ENCODE measurements around the gene PFN1.
"Not testable (repeated sequence)": the region's sequence is repeated elsewhere in the genome, so short reads cannot be mapped to it uniquely, and the experiment has no call there.

Gene PFN1

DNA sequence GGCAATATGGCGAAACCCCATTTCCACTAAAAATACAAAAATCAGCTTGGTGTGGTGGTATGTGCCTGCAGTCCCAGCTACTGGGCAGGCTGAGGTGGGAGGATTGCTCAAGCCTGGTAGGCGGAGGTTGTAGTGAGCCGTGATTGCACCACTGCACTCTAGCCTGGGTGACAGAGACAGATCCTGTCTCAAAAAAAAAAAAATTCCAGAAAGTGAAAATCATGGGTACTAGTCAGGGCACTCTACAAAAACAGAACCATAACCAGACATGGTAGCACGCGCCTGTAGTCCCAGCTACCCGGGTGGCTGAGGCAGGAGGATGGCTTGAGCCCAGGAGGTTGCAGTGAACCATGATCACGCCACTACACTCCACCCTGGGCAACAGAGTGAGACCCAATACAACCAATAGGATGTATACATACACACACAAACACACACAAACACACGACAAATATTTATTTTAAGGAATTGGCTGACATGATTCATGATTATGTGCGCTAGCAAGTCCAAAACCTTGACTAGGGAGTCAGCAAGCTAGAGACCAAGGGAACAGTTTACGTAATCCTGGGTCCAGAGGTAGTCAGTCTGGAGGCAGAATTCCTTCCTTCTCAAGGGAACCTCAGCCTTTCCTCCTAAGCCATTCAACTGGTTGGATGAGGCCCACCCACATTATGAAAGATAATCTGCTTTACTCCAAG, 27.8 kb downstream of the PFN1 start:
- no peak for DNase-seq

DNA sequence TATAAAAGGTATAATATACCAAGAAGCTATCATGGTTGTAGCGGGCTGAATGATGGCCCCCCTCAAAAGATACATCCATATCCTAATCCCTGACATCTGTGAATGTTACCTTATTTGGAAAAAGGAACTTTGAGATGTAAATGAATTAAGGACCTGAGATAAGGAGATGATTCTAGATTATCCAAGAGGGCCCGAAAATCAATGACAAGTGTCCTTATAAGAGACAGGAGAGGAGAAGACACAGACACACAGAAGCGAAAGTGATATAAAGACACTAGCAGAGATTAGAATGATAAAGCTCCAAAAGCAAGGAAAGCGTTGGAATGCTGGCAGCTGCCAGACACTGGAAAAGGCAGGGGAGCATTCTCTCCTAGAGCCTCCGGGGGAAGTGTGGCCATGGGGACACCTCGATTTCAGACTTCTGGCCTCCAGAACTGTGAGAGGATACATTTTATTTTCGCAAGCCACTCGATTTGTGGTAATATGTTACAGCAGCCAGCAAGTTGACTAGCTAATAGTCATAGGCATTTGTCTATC, 28.8 kb downstream of the PFN1 start:
- no peak for DNase-seq

DNA sequence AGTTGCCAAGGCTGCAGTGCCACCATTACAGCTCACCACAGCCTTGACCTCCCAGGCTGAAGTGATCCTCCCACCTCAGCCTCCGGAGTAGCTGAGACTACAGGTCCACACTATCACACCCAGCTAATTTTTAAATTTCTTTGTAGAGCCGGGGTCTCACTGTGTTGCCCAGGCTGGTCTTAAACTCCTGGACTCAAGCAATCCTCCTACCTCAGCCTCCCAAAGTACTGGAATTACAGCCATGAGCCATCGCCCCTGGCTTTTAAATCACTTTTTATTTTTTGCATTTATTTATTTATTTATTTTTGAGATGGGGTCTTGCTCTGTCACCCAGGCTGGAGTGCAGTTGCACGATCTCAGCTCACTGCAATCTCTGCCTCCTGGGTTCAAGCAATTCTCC, 33.8 kb downstream of the PFN1 start:
- DNase-seq, result not testable (repeated sequence)

DNA sequence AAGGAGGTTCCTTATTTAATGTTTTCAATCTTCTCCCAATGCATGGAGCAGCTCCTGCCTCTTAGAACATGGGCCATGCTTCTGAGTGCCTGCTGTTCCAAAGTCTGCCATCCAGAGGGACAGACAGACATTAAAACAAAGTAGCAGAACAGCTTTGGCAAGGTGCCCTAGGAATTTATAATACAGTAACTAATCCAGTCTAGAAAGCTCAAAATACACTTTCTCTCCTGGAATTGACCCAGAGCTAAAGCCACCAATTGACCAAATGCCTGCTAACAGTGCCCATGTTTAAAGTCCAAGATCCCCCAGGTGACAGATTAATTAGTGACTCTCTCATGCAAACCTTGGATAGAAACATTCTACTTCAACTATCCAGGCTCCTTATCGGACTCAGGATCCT, 34.3 kb downstream of the PFN1 start:
- DNase-seq, result no peak

DNA sequence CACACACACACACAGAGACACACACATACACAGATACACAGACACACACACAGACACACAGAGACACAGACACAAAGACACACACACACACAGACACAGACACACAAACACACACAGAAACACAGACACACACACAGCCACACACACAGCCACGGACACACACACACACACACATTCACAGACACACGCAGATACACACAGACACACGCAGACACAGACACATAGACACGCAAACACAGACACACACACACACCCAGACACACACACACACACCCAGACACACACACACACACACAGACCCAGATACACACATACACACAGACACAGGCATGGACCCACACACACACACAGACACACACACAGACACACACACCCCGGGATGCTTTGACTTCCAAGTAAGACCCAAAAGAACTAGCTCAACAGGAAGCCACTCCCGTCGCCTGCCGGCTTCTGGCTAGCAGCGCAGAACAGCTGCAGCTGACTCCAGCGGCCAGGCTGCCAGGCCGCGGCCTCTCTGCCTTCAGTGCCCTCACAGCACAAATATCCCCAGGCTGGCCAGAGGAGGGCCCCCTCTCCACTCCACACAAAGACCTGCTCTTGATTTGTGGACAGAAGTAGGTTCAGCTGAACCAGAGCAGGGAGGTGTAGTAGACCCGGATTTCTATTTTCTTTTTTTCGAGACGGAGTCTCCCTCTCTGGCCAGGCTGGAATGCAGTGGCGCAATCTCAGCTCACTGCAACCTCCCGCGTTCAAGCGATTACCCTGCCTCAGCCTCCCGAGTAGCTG, 39.4 kb downstream of the PFN1 start:
- DNase-seq, result peak; percentile 90

DNA sequence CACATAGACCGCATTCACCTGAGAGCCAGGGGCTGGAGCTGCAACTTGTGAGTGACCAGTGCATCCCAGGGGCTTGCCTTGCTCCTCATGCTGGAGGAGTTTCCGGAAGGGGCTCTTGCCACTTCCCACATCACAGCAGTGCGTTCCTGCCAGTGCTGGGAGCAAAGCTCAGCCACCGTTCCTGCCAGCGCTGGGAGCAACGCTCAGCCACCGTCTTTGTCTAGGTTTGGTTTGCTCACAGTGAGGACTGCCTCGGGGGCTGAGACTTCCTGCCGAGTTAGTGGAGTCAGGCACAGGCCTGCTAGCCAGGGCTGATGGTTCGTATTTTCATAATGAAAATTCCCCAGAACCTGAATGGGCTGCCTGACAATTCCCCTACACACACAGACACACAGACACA, 40.0 kb downstream of the PFN1 start:
- peak; percentile 28 for DNase-seq

DNA sequence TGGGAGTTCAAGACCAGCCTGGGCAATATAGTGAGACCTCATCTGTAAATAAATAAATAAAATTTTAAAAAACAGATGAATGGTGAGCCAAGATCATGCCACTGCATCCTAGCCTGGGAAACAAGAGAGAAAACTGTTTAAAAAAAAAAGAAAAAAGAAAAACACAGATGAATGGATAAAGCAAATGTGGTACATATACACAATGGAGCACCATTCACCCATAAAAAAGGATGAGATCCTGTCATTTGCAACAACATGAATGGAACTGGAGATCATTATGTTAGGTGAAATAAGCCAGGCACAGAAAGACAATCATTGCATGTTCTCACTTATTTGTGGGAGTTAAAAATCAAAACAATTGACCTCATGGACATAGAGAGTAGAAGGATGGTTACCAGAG, 41.7 kb downstream of the PFN1 start:
- DNase-seq, result not testable (repeated sequence)

DNA sequence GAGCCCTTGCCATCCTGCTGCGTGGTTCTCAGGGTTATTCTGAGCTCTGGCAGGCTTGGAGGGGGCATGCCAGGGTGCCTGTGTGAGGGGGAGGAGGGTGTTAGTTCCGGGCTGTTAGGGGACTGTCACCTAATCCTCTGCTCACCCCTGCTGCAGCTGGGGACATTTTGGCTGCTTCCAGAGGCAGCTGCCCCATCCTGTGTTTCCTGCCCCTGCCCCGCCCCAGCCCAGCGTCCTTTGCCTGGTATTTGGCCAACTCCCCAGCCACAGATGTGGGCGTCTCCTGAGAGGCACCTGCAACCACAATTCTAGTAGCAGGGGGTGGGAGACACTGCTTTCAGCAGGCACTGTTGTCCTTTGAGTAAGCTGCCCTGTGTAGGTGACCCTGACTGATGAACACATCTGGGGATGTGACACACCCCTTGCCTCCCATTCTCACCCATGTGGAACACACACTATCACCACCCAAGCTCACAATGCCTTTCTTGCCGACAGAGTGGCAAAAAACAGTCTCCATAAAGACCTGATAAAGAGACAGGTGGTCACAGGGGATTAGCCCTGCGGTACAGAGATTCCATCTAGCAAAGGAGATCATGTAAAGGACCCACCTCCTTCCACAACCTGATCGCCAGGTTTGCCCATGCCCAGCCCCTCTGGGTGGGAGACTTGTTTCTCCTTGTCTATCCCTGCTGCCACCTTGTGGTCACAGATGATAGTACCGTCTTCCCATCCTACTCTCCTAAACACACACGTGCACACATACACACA, 45.1 kb downstream of the PFN1 start, which contains the start of gene CHRNE:
TSS of gene CHRNE (minus strand) at position 48 of the 768 bp plus-strand sequence. CDS start at position 13, 35 bp downstream.
- peak; percentile 80 for DNase-seq

DNA sequence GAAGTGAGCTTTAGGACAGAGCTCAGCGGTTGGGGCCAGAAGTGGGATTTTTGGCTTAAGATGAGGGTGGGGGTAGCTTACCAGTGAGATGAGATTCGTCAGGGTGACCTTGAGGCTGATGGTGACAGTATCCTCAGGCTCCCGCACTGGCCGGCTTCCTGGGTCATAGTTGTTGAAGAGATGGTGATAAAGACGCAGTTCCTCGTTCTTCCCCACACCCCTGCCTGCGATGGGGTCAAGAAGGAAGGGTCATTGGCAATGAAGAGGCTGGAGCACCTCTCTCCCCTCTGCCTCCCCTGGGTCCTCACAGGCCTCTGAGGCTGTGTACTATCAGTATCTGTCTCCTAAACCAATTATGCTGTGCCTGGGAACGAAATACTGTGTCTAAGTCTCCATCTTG, 45.8 kb downstream of the PFN1 start:
- DNase-seq, result no peak

DNA sequence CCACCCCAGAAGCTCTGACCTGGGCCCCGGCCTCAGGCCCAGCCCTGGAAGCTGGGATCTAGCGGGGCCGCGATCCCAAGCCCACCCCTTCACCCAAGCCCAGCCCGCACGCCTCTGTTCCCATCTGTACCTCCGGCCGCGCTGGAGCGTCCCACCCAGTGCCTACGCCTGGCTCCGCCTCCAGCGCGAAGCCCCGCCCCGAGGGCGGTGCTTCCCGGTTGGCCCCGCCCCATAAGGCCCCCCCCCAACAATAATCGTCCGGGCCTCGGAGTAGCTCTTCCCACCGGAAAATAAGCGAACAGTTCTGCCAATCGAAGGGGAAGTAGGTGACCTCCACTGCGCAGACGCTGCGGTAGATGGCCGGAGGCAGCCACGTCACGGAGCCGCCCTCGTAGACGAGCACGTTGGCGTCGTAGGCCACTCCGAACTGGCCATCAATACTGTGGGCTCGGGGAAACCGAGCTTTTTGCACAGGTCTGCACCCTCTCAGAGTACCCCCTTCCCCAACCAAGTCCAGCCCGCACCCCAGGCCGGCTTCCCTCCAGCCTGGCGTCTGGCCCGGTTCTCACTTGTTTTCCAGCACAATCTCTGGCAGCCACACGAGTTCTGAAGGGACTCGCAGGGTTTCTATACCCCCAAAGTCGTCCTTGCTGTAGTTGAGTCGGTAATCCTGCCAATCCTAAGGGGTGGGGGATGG, 46.5 kb downstream of the PFN1 start:
- peak; percentile 23 for DNase-seq

DNA sequence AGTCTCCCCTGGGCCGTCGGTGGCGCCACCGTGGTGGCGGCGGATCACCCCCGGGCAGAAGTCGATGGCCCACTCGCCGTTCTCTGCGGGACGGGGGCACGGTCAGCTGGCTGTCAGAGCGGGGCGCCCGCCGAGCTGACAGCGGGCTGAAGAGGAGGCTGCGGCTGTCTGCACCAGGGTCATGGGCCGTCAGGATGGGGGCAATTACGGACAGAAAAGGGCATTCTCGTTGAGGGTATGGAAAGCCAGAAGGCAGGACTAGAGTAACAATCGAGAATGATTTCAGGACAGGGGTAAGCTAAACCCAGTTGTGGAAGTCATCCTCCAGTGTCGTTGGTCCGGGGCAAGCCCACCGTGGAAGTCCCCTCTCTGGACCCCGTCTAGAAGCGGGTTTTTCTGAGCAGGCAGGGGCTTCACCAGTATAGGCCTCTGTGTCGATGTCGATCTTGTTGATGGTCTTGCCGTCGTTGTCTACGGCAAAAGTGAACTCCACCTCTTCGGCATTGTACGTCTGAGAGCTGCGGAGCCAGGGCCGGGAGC, 47.2 kb downstream of the PFN1 start:
- DNase-seq, result no peak

DNA sequence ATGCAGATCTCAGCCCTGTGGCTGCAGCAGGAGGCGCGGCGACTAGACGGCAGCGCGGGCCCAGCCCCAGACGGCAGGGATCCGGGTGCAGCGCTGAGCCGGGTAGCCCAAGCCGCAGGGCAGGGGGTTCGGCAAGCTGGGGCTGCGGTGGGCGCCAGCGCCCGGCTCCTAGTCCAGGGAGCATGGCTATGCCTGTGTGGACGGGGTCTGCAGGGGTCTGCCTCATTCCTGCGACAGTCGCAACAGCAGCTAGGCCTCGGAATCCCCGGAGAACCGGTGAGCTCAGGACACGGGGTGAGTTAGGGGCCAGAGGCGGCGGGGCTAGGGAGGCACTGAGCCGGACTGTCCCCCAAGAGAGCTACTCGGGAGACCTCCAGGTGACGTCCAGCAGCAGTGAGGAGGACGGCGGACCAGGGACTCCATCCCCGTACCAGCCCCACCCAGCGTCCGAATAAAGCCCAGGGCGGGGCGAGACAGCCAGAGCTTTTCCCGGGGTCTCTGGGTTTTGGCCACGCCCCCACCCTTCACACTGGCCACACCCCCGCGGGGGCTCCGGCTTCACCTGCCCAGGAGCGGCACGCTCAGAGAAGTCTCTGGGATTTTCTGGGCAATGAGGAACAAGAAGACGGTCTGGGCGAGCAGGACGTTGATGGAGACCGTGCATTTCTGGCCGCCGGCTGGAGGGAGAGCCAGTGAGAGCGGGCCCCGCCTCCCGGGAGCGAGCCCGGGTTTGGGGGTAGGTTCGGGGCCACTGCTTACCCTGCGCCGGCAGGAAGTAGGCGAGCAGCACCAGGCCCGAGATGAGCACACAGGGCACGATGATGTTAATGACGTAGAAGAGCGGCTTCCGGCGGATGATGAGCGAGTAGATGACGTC, 47.9 kb downstream of the PFN1 start:
- DNase-seq, result peak; percentile 80

DNA sequence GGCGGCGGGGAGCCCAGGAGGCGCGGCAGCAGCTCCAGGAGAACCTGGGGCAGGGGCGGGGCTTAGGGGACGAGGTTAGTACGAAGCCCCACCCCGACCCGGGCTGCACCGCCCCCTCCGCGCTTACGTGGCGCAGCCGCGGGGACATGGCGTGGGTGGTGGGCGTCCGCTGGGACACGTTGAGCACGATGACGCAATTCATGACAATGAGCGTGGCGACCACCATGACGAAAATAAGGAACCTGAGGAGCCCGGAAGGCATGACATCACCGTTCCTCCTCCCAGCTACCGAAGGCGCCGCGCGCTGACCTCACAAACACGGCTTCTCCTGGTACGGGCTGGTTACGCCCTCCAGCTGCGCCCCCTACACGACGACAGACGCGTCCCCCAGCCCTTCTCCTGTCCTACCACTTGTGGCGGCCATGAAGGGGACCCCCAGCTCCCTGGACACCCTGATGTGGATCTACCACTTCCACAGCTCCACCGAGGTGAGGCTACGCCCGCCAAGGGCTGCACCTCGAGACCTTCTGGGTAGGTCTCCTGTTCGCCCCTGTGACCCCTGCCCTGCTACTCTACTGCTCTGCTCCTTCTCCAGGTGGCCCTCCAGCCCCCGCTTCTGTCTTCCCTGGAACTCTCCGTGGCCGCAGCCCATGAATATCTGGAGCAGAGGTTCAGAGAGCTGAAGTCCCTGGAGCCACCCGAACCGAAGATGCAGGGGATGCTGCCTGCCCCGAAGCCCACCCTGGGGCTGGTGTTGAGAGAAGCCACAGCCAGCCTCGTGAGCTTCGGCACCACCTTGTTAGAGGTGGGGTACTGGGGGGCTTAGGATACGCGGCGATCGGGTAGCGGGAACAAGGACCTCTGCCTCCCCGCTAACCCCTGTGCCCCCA, 48.7 kb downstream of the PFN1 start, which contains the start of gene C17orf107:
TSS of gene C17orf107 (plus strand) at position 196 of the 890 bp plus-strand sequence. CDS start at position 423, 227 bp downstream.
- DNase-seq, result peak; percentile 77

DNA sequence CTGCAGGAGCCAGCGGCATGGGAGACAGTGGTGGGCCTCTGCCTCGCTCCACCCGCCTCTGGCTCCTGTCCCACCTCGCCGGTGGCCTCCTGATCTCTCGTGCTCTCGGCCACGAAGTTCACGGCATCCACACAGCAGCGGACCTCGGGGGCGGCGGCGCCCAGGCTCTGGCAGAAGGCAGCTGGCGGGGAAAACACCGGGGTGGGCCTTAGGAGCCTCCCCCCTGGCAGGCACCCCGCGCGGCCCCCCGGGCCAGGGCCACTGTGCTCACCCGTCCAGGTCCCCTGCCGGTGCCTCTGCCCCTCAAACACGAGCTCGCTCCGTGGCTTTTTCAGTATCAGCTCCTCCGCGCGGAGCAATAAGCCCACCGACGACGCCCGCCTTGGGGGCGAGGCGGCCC, 49.4 kb downstream of the PFN1 start:
- DNase-seq, result no peak

DNA sequence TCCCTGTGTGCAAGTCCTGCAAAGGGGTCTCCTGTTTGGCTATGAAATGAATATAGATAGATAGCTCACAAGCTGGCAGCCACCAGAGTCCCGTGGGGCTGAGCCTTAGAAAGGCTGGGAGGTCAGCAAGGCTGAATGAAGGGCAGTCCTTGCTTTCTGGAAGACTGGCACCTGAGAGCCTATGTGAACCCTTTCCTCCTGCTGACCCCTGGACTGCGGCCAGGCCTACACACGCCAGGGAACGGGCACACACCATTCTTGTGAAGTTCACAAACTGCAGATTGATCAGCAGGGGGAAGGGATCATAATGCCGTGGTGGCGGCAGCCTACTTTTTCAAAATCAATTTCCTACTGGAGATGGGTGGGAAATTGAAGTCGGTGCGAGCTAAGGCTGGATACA, 50.0 kb downstream of the PFN1 start:
- peak; percentile 27 for DNase-seq

DNA sequence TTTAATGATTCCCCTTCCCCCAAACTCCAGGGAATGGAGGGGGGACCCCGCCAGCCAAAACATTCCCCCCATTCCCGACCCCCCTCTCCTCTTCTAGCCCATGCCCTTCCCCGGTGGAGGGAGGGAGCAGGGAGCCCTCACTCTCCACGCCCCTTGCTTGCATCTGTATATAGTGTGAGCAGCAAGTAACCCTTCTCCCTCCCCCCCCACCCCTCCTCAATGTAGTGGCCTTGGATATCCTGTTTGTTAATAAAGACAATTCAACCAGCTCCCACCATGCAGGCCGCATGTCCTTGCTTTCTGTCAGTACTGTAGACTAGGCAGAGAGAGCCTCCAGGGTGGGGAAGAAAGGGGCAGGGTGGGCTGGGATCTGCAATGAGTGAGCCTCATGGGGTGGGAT, 50.5 kb downstream of the PFN1 start:
- DNase-seq, result no peak

DNA sequence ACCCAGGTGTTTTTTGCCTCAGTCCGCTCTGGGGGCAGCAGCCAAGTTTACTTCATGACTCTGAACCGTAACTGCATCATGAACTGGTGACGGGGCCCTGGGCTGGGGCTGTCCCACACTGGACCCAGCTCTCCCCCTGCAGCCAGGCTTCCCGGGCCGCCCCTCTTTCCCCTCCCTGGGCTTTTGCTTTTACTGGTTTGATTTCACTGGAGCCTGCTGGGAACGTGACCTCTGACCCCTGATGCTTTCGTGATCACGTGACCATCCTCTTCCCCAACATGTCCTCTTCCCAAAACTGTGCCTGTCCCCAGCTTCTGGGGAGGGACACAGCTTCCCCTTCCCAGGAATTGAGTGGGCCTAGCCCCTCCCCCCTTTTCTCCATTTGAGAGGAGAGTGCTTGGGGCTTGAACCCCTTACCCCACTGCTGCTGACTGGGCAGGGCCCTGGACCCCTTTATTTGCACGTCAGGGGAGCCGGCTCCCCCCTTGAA, 51.1 kb downstream of the PFN1 start:
- DNase-seq, result no peak

DNA sequence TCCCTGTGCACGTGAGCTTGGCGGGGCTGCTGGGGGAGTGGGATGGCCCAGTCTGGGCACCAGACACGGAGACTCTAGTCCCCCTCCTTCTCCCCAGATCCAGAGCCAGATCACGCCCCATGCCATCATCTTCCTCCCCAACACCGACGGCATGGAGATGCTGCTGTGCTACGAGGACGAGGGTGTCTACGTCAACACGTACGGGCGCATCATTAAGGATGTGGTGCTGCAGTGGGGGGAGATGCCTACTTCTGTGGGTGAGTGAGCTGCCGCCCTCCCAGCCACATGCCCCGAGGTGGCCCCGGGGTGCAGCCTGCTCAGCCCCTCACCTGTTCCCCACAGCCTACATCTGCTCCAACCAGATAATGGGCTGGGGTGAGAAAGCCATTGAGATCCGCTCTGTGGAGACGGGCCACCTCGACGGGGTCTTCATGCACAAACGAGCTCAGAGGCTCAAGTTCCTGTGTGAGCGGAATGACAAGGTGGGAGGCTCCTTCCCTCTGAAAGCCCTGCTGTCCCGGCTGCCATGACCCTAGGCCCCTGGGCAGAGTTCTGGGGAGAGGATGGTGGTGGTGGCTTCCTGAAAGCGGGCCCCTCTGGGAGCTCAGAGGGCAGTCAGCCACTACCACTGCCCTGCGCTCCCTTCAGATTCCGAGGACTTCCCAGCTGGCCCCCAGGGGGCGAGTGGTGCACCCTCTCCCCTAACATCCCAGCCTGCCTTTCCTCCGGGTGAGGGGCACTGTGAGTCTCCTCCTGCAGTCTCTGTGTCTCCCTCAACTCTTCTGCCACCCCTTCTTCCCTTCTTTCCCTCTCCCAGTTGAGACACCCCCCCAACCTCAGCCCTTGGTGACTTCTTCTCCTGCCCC, 51.8 kb downstream of the PFN1 start:
- DNase-seq, result no peak

Measured in retina (tissue), 1 donor.